MM.1S (cell line): ENCODE data around the gene ZFPL1.
"Not testable (repeated sequence)": the region's sequence is repeated elsewhere in the genome, so short reads cannot be mapped to it uniquely, and the experiment has no call there.

Experiments
- DNase-seq: peaks from one replicate; pipeline ENCODE4 v3.0.0-alpha.2; 2015
- H2AFZ ChIP-seq: fragments of 300-600 bp; sonication (generic); 2 replicates; pipeline ENCODE4 v1.6.0; 2016; ENCODE audit warnings: antibody characterized with exemption, low read length
- H3F3A ChIP-seq: fragments of 300-600 bp; sonication (generic); 2 replicates; pipeline ENCODE4 v1.6.1; 2016; ENCODE audit warnings: mild to moderate bottlenecking, antibody characterized with exemption, low read length, moderate library complexity, mixed read lengths; ENCODE audit not compliant: insufficient read depth
- H3K27ac ChIP-seq: fragments of 300-600 bp; sonication (generic); 2 replicates; pipeline ENCODE4 v1.5.1; 2016; ENCODE audit warnings: mild to moderate bottlenecking, low read length
- H3K27me3 ChIP-seq: fragments of 300-600 bp; sonication (generic); replicated peaks from 2 replicates; pipeline ENCODE4 v1.6.0; 2016; ENCODE audit warnings: low read length; ENCODE audit not compliant: insufficient read depth
- H3K36me3 ChIP-seq: fragments of 300-600 bp; sonication (generic); replicated peaks from 2 replicates; pipeline ENCODE4 v1.6.1; 2016; ENCODE audit warnings: mild to moderate bottlenecking, low read length, mixed read lengths; ENCODE audit not compliant: insufficient read depth
- H3K4me1 ChIP-seq: fragments of 300-600 bp; sonication (generic); 2 replicates; pipeline ENCODE4 v1.6.1; 2016; ENCODE audit warnings: low read length, mixed read lengths
- H3K4me2 ChIP-seq: fragments of 300-600 bp; sonication (generic); 2 replicates; pipeline ENCODE4 v1.6.0; 2016; ENCODE audit warnings: low read depth, low read length
- H3K4me3 ChIP-seq: fragments of 300-600 bp; sonication (generic); 2 replicates; pipeline ENCODE4 v1.5.1; 2016; ENCODE audit warnings: low read length, mixed read lengths
- H3K79me2 ChIP-seq: fragments of 300-600 bp; sonication (generic); 2 replicates; pipeline ENCODE4 v1.6.1; 2016; ENCODE audit warnings: mixed run types, low read length, mixed read lengths
- H3K9ac ChIP-seq: fragments of 300-600 bp; sonication (generic); 2 replicates; pipeline ENCODE4 v1.6.1; 2016; ENCODE audit warnings: low read length, mixed read lengths
- H3K9me2 ChIP-seq: fragments of 300-600 bp; sonication (generic); replicated peaks from 2 replicates; pipeline ENCODE4 v1.6.1; 2016; ENCODE audit warnings: mild to moderate bottlenecking, low read length, mixed read lengths; ENCODE audit not compliant: insufficient read depth
- H3K9me3 ChIP-seq: fragments of 300-600 bp; sonication (generic); replicated peaks from 2 replicates; pipeline ENCODE4 v1.6.1; 2016; ENCODE audit warnings: mild to moderate bottlenecking, low read length, mixed read lengths; ENCODE audit not compliant: insufficient read depth
- H4K20me1 ChIP-seq: fragments of 300-600 bp; sonication (generic); 2 replicates; pipeline ENCODE4 v1.6.1; 2016; ENCODE audit warnings: mild to moderate bottlenecking, low read length, moderate library complexity, mixed read lengths; ENCODE audit not compliant: insufficient read depth
- EZH2 ChIP-seq: fragments of 300-600 bp; sonication (generic); optimal IDR thresholded peaks from 2 replicates; pipeline ENCODE3; 2017; ENCODE audit warnings: low read depth, mild to moderate bottlenecking, antibody characterized with exemption, low read length, mixed read lengths
- EZH2phosphoT487 ChIP-seq: fragments of 300-600 bp; sonication (generic); IDR thresholded peaks from 2 replicates; pipeline ENCODE4 v1.6.1; 2018; ENCODE audit warnings: antibody characterized with exemption, low read length
- TF ChIP-seq, protein P1 (sequence below): fragments of 300-600 bp; sonication (generic); IDR thresholded peaks from 2 replicates; pipeline ENCODE4 v1.5.1; 2016; ENCODE audit warnings: antibody characterized with exemption, low read length, mixed read lengths

Gene ZFPL1

DNA sequence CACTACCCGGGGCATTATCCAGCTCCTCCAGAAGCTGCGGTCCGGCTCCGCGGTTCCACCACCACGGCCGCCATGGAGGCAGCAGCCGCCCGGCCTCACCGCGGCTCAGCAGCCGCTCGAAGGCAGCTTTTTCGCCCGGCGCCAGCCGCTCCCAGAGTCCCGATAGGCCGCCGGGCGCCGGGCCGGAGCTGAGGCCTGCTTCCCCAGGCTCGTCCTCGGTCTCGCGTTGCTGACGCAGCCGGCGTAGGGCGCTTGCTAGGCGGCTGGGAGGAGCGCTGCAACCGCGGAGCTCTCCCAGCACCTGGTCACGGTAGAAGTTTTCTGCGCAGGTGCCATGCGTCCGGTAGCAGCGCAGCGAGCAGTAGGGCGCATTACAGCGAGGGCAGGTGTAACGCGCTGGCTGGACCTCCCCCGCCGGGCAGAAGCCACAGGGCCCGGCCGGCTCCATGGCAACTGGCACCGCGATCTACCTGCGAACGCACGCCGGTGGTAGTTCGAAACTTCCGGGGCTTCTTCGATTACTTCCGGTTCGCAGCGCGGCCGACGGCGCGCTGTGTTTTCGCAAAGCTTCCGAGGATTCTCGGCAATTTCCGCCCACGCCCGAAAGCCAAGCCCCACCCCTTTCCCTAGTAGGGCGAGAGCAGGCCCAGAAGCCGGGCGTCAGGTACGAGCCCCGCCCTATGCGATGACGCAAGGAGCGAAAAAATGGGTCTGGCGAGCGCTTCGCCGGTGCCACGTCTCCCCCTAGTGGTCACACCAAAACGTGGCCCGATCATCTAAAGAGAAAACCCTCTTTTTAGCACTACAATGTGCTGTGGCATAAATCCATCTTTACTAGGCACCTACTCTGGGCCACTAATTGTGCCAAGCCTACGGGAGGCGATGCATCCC is 33.4 kb downstream of the ZFPL1 start, which contains the start of gene ZNHIT2:
Gene ZNHIT2, minus strand, starts transcription at position 496 of the 891 bp plus-strand sequence. Its CDS starts 48 bp downstream, at position 448.
- Histone ChIP-seq H3K36me3 (peaks cover 8% of the 10 kb centered on the region), H3K9me2 (no peaks in the 10 kb centered on the region), H3K4me1 (peaks cover 32% of the 10 kb centered on the region), H3K4me2 (peak within 1 kb of the TSS; percentile 94), H3K27me3 (no peaks in the 10 kb centered on the region), H3K9ac (peak within 1 kb of the TSS; percentile 98), H3K27ac (peak within 1 kb of the TSS; percentile 95), H3K79me2 (peaks cover 49% of the 10 kb centered on the region), H2AFZ (peak within 1 kb of the TSS; percentile 20; the same call in 1 of the 2 replicates), H3F3A (peaks cover 41% of the 10 kb centered on the region), H3K4me3 (peak within 1 kb of the TSS; percentile 83), H4K20me1 (no peaks in the 10 kb centered on the region), H3K9me3 (no peaks in the 10 kb centered on the region)
- peak; percentile 100 for DNase-seq
- TF ChIP-seq, protein P1, sequence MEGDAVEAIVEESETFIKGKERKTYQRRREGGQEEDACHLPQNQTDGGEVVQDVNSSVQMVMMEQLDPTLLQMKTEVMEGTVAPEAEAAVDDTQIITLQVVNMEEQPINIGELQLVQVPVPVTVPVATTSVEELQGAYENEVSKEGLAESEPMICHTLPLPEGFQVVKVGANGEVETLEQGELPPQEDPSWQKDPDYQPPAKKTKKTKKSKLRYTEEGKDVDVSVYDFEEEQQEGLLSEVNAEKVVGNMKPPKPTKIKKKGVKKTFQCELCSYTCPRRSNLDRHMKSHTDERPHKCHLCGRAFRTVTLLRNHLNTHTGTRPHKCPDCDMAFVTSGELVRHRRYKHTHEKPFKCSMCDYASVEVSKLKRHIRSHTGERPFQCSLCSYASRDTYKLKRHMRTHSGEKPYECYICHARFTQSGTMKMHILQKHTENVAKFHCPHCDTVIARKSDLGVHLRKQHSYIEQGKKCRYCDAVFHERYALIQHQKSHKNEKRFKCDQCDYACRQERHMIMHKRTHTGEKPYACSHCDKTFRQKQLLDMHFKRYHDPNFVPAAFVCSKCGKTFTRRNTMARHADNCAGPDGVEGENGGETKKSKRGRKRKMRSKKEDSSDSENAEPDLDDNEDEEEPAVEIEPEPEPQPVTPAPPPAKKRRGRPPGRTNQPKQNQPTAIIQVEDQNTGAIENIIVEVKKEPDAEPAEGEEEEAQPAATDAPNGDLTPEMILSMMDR, result peak; percentile 92
- no peak for TF ChIP-seq EZH2phosphoT487

DNA sequence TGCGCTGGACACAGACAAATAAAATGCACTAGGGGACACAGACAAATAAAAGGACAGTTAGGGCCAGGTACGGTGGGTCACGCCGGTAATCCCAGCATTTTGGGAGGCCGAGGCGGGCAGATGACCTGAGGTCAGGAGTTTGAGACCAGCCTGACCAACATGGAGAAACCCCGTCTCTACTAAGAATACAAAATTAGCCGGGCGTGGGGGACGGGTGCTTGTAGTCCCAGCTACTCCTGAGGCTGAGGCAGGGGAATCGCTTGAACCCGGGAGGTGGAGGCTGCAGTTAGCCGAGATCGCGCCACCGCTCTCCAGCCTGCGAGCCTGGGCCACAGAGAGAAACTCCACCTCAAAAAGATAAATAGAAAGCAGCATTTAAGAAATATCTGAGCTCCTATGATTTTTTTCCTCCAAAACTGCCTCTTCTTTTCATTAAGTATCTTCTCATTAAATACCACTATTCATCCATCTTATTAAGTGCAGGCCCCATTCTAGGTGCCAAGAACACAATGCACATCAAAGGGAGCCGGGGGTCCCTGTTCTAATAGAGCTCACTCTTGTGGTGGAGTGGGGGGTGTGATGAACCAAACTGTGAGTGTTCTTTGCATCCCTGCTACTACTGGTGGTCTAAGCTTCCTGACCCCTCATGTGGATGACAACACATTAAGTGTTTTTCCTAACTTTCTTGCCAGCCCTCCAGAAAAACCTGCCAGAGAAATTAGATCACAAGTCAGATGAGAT is 34.2 kb downstream of the ZFPL1 start:
- no peaks in the 10 kb centered on the region for H3K27me3 ChIP-seq
- H3K4me1 ChIP-seq, result peaks cover 31% of the 10 kb centered on the region
- H3K9ac ChIP-seq, result no peak overlapping the region
- peaks cover 8% of the 10 kb centered on the region for H3K36me3 ChIP-seq
- H3K4me2 ChIP-seq, result no peak overlapping the region
- peaks cover 41% of the 10 kb centered on the region for H3F3A ChIP-seq
- no peak overlapping the region for H2AFZ ChIP-seq
- TF ChIP-seq EZH2 (no peak), EZH2phosphoT487 (no peak)
- TF ChIP-seq, protein P1, result no peak
- no peak overlapping the region for H3K4me3 ChIP-seq
- peak overlapping the region; percentile 10; the same call in 1 of the 2 replicates for H3K27ac ChIP-seq
- peaks cover 58% of the 10 kb centered on the region for H3K79me2 ChIP-seq
- H4K20me1 ChIP-seq, result no peaks in the 10 kb centered on the region
- DNase-seq, result no peak
- H3K9me3 ChIP-seq, result no peaks in the 10 kb centered on the region
- H3K9me2 ChIP-seq, result no peaks in the 10 kb centered on the region

DNA sequence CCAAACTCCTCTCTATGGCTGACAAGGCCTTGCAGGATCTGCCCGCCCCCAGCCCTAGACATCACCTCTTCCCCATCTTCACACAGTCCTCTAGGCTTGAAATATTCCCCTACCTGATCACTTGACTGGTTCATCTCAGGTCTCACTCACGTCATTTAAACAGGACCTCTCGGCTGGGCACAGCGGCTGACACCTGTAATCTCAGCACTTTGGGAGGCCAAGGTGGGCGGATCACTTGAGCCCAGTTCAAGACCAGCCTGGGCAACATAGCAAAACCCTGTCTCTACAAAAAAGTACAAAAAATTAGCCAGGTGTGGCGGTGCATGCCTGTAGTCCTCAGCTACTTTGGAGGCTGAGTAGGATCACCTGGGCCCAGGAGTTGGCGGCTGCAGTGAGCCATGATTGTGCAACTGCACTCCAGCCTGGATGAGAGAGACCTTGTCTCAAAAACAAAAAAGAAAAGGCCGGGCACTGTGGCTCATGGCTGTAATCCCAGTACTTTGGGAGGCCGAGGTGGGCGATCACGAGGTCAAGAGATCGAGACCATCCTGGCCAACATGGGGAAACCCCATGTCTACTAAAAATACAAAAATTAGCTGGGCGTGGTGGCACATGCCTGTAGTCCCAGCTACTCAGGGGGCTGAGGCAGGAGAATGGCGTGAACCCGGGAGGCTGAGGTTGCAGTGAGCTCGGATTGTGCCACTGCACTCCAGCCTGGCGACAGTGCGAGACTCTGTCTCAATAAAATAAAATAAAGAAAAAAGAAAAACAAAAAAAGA is 35.1 kb downstream of the ZFPL1 start:
- not testable (repeated sequence) for H3K4me2 ChIP-seq, H3K9me3 ChIP-seq, H3K36me3 ChIP-seq, H4K20me1 ChIP-seq, DNase-seq, H3K9ac ChIP-seq, H3K27me3 ChIP-seq, H3K4me3 ChIP-seq, H3K9me2 ChIP-seq, H2AFZ ChIP-seq
- H3F3A ChIP-seq, result peaks cover 41% of the 10 kb centered on the region
- peaks cover 30% of the 10 kb centered on the region for H3K4me1 ChIP-seq
- H3K79me2 ChIP-seq, result peaks cover 66% of the 10 kb centered on the region
- peak overlapping the region; percentile 18; the same call in 1 of the 2 replicates for H3K27ac ChIP-seq
